T-helper 22 cell (primary cell): Measurements from ENCODE around the gene MTO1.
"Not testable (repeated sequence)": the region's sequence is repeated elsewhere in the genome, so short reads cannot be mapped to it uniquely, and the experiment has no call there.

Experiments used
- DNase-seq: peaks from one replicate; pipeline ENCODE4 v3.0.0-alpha.2; 2020; ENCODE audit warnings: low read depth

Gene MTO1

GRCh38 chr6:73503027-73503772 is 41.7 kb downstream of the MTO1 start:
- no peak for DNase-seq

GRCh38 chr6:73504160-73504559 is 42.6 kb downstream of the MTO1 start:
- DNase-seq, result no peak

- DNase-seq, result no peak
These were observed 43.6 kb downstream of the MTO1 start for GRCh38 chr6:73505142-73505541.

GRCh38 chr6:73505705-73506104 is 44.2 kb downstream of the MTO1 start:
- not testable (repeated sequence) for DNase-seq

- DNase-seq, result no peak
These were observed 44.7 kb downstream of the MTO1 start for GRCh38 chr6:73506246-73506645.

GRCh38 chr6:73508776-73509175 is 47.2 kb downstream of the MTO1 start:
- DNase-seq, result no peak

- no peak for DNase-seq
These were observed 48.3 kb downstream of the MTO1 start for GRCh38 chr6:73509851-73510250.

- DNase-seq, result no peak
These were observed 50.3 kb downstream of the MTO1 start for GRCh38 chr6:73511796-73512195.

GRCh38 chr6:73513496-73513854 is 51.9 kb downstream of the MTO1 start:
- no peak for DNase-seq

GRCh38 chr6:73514746-73515110 is 53.2 kb downstream of the MTO1 start:
- DNase-seq, result no peak

- no peak for DNase-seq
These were observed 53.7 kb downstream of the MTO1 start for GRCh38 chr6:73515204-73515655.

GRCh38 chr6:73516514-73517489 is 55.3 kb downstream of the MTO1 start:
- no peak for DNase-seq

GRCh38 chr6:73518100-73518981 is 56.8 kb downstream of the MTO1 start:
- not testable (repeated sequence) for DNase-seq

GRCh38 chr6:73518982-73519881 is 57.7 kb downstream of the MTO1 start:
- DNase-seq, result not testable (repeated sequence)

- peak; percentile 77 for DNase-seq
These were observed 58.6 kb downstream of the MTO1 start for GRCh38 chr6:73519926-73520687.

- DNase-seq, result peak; percentile 100
These were observed 59.3 kb downstream of the MTO1 start, which contains the start of gene EEF1A1 for GRCh38 chr6:73520688-73521350. Gene EEF1A1 (minus strand): TSS chr6:73521032. CDS start chr6:73520026, 1,006 bp downstream.

- DNase-seq, result no peak
These were observed 59.9 kb downstream of the MTO1 start for GRCh38 chr6:73521351-73521985.

GRCh38 chr6:73523434-73524123 is 62.0 kb downstream of the MTO1 start:
- DNase-seq, result peak; percentile 68
